ENCODE measurements around the gene C1orf53.

GRCh38 chr1:197920414-197921117 lies 18.1 kb downstream of the C1orf53 start:
- no peak for TF ChIP-seq CTCF (IDR thresholded peaks at IDR 0.05)
- TF ChIP-seq POLR2A (IDR thresholded peaks at IDR 0.05): no peak

Data from adrenal gland (tissue), 5 donors.